Raji (cell line): ENCODE results near the gene DENND5A.

Experiments used
- POLR2A ChIP-seq: IDR thresholded peaks from 2 replicates; pipeline ENCODE4 v1.6.1; 2011; ENCODE audit warnings: low read depth, low read length, control low read depth; ENCODE audit not compliant: insufficient read depth

Gene DENND5A

GRCh38 chr11:9137293-9138132 is 127.6 kb downstream of the DENND5A start:
- no peak for TF ChIP-seq POLR2A

GRCh38 chr11:9136741-9137140 is 128.4 kb downstream of the DENND5A start:
- no peak for TF ChIP-seq POLR2A

GRCh38 chr11:9133956-9134355 is 131.2 kb downstream of the DENND5A start:
- no peak for TF ChIP-seq POLR2A

- no peak for TF ChIP-seq POLR2A
These were observed 132.8 kb downstream of the DENND5A start for GRCh38 chr11:9132203-9132878.

GRCh38 chr11:9130297-9130696 is 134.9 kb downstream of the DENND5A start:
- no peak for TF ChIP-seq POLR2A

- no peak for TF ChIP-seq POLR2A
These were observed 138.5 kb downstream of the DENND5A start for GRCh38 chr11:9126636-9127035.

GRCh38 chr11:9125185-9125886 is 139.8 kb downstream of the DENND5A start:
- TF ChIP-seq POLR2A: no peak

- TF ChIP-seq POLR2A: no peak
These were observed 141.4 kb downstream of the DENND5A start for GRCh38 chr11:9123595-9124304.

GRCh38 chr11:9121469-9121796 is 143.7 kb downstream of the DENND5A start:
- no peak for TF ChIP-seq POLR2A

- TF ChIP-seq POLR2A: no peak
These were observed 144.3 kb downstream of the DENND5A start for GRCh38 chr11:9120664-9121468.

GRCh38 chr11:9118277-9118676 is 146.9 kb downstream of the DENND5A start:
- TF ChIP-seq POLR2A: no peak

GRCh38 chr11:9112075-9112474 is 153.1 kb downstream of the DENND5A start:
- no peak for TF ChIP-seq POLR2A

- no peak for TF ChIP-seq POLR2A
These were observed 155.1 kb downstream of the DENND5A start for GRCh38 chr11:9109858-9110731.

- no peak for TF ChIP-seq POLR2A
These were observed 160.6 kb downstream of the DENND5A start for GRCh38 chr11:9104580-9104979.
